ENCODE data around the gene FPGS. TPM values are rescaled to one million over a fixed set of nuclear protein-coding genes. Genes with fewer than 3 reads are reported as not detected.

The FPGS gene
- total RNA-seq, 4 donors from 2014 or later, result 38.2 to 52.0 (median 47.0) TPM

- H3K4me3 ChIP-seq, result peak overlapping the region; percentile 39 to 77 (median 56)
- TF ChIP-seq POLR2A (IDR thresholded peaks at IDR 0.05), result peak in 2 of 4 donors; percentile 53 to 61
- TF ChIP-seq CTCF (IDR thresholded peaks at IDR 0.05), result peak in 1 of 6 experiments; percentile 12
- no peaks in the 10 kb centered on the region for H3K36me3 ChIP-seq
- peaks cover 5 to 63% (median 30%) of the 10 kb centered on the region in 3 donors for H3K4me1 ChIP-seq
- peak overlapping the region; percentile 73 to 82 (median 82) for H3K27ac ChIP-seq
- H3K27me3 ChIP-seq, result no peaks in the 10 kb centered on the region
- WGBS, 2 donors, result 0 to 33% methylated on average over 1 to 14 of the region's 43 CpGs
- peak; percentile 92 for DNase-seq
- intact Hi-C loops (cut with DNase I), result no loop called here
- H3K9me3 ChIP-seq, result no peaks in the 10 kb centered on the region
These were observed 31.6 kb upstream of the FPGS start for GRCh38 chr9:127770905-127771569.

GRCh38 chr9:127771570-127772189 lies 31.0 kb upstream of the FPGS start:
- intact Hi-C loops (cut with DNase I), result no loop called here
- H3K9me3 ChIP-seq, result no peaks in the 10 kb centered on the region
- no peaks in the 10 kb centered on the region for H3K27me3 ChIP-seq
- peak overlapping the region; percentile 39 to 77 (median 56) for H3K4me3 ChIP-seq
- 4 to 12% methylated on average over 6 to 11 of the region's 19 CpGs for WGBS, 2 donors
- H3K4me1 ChIP-seq, result peaks cover 5 to 56% (median 26%) of the 10 kb centered on the region in 3 donors
- DNase-seq, result no peak
- no peaks in the 10 kb centered on the region for H3K36me3 ChIP-seq
- TF ChIP-seq POLR2A (IDR thresholded peaks at IDR 0.05) (no peak), CTCF (IDR thresholded peaks at IDR 0.05) (peak in 1 of 6 experiments; percentile 3)
- H3K27ac ChIP-seq, result peak overlapping the region; percentile 54 to 82 (median 82)

GRCh38 chr9:127772603-127773002 lies 30.1 kb upstream of the FPGS start:
- WGBS, 2 donors, result 91 to 96% methylated on average over 5 of the region's 5 CpGs
- no peak for DNase-seq
- H3K27me3 ChIP-seq, result no peaks in the 10 kb centered on the region
- peaks cover 5 to 47% (median 17%) of the 10 kb centered on the region in 3 donors for H3K4me1 ChIP-seq
- no peaks in the 10 kb centered on the region for H3K9me3 ChIP-seq
- no peak overlapping the region for H3K27ac ChIP-seq
- no peak overlapping the region for H3K4me3 ChIP-seq
- no peak for TF ChIP-seq POLR2A (IDR thresholded peaks at IDR 0.05)
- TF ChIP-seq CTCF (IDR thresholded peaks at IDR 0.05), result no peak
- intact Hi-C loops (cut with DNase I), result no loop called here
- H3K36me3 ChIP-seq, result no peaks in the 10 kb centered on the region

- Histone ChIP-seq H3K9me3 (no peaks in the 10 kb centered on the region), H3K27ac (no peak overlapping the region), H3K27me3 (no peaks in the 10 kb centered on the region), H3K4me3 (no peak overlapping the region), H3K36me3 (no peaks in the 10 kb centered on the region), H3K4me1 (peaks cover 5 to 41% (median 13%) of the 10 kb centered on the region in 3 donors)
- no peak for DNase-seq
- WGBS, 2 donors, result 80 to 93% methylated on average over 2 to 3 of the region's 3 CpGs
- intact Hi-C loops (cut with DNase I), result no loop called here
- TF ChIP-seq POLR2A (IDR thresholded peaks at IDR 0.05) (no peak), CTCF (IDR thresholded peaks at IDR 0.05) (no peak)
These were observed 29.4 kb upstream of the FPGS start for GRCh38 chr9:127773272-127773671.

GRCh38 chr9:127773981-127774380 lies 28.7 kb upstream of the FPGS start:
- 70 to 80% methylated on average over 2 to 4 of the region's 10 CpGs for WGBS, 2 donors
- H3K27me3 ChIP-seq, result no peaks in the 10 kb centered on the region
- DNase-seq, result no peak
- H3K9me3 ChIP-seq, result no peaks in the 10 kb centered on the region
- intact Hi-C loops (cut with DNase I), result no loop called here
- H3K4me1 ChIP-seq, result peaks cover 5 to 41% (median 17%) of the 10 kb centered on the region in 3 donors
- H3K27ac ChIP-seq, result no peak overlapping the region
- H3K4me3 ChIP-seq, result no peak overlapping the region
- no peaks in the 10 kb centered on the region for H3K36me3 ChIP-seq
- no peak for TF ChIP-seq POLR2A (IDR thresholded peaks at IDR 0.05)
- no peak for TF ChIP-seq CTCF (IDR thresholded peaks at IDR 0.05)
